ENCODE data around the gene TKT. TPM values are rescaled to one million over a fixed set of nuclear protein-coding genes. Genes with fewer than 3 reads are reported as not detected.

Gene TKT
- polyA plus RNA-seq, 1 donor from 2014 or later: 194 TPM

GRCh38 chr3:53189276-53189675, 66.5 kb downstream of the TKT start:
- H3K36me3 ChIP-seq (ENCODE audit: insufficient read depth, low read length): no peaks in the 10 kb centered on the region
- H3K9me2 ChIP-seq (ENCODE audit: insufficient read depth, low read length): no peaks in the 10 kb centered on the region
- no peaks in the 10 kb centered on the region for H3K9me3 ChIP-seq (ENCODE audit: low read length)
- no peaks in the 10 kb centered on the region for H3K79me2 ChIP-seq (replicated peaks; ENCODE audit: insufficient read depth, low read length)
- H3K4me2 ChIP-seq (ENCODE audit: low read length): no peak overlapping the region
- no peak overlapping the region for H2AFZ ChIP-seq (ENCODE audit: low read depth, low read length)
- no peaks in the 10 kb centered on the region for H4K20me1 ChIP-seq (ENCODE audit: insufficient read depth)
- no peak overlapping the region for H3K4me3 ChIP-seq (ENCODE audit: low read length)
- no peak overlapping the region for H3K9ac ChIP-seq (ENCODE audit: low read length)
- H3K27me3 ChIP-seq (ENCODE audit: insufficient read depth, low read depth, low read length): no peaks in the 10 kb centered on the region
- TF ChIP-seq RAD21 (conservative IDR thresholded peaks at IDR 0.05) (no peak), EZH2 (IDR thresholded peaks at IDR 0.05; ENCODE audit: borderline replicate concordance, insufficient read depth, low read length, poor library complexity, severe bottlenecking) (no peak), POLR2AphosphoS5 (IDR thresholded peaks at IDR 0.05) (no peak), MXI1 (conservative IDR thresholded peaks at IDR 0.05; ENCODE audit: poor library complexity, severe bottlenecking) (no peak), SMC3 (conservative IDR thresholded peaks at IDR 0.05; ENCODE audit: poor library complexity) (no peak), TAF1 (IDR thresholded peaks at IDR 0.05; ENCODE audit: low read depth) (no peak), EP300 (conservative IDR thresholded peaks at IDR 0.05; ENCODE audit: poor library complexity, severe bottlenecking) (no peak)
- TF ChIP-seq, protein P1, sequence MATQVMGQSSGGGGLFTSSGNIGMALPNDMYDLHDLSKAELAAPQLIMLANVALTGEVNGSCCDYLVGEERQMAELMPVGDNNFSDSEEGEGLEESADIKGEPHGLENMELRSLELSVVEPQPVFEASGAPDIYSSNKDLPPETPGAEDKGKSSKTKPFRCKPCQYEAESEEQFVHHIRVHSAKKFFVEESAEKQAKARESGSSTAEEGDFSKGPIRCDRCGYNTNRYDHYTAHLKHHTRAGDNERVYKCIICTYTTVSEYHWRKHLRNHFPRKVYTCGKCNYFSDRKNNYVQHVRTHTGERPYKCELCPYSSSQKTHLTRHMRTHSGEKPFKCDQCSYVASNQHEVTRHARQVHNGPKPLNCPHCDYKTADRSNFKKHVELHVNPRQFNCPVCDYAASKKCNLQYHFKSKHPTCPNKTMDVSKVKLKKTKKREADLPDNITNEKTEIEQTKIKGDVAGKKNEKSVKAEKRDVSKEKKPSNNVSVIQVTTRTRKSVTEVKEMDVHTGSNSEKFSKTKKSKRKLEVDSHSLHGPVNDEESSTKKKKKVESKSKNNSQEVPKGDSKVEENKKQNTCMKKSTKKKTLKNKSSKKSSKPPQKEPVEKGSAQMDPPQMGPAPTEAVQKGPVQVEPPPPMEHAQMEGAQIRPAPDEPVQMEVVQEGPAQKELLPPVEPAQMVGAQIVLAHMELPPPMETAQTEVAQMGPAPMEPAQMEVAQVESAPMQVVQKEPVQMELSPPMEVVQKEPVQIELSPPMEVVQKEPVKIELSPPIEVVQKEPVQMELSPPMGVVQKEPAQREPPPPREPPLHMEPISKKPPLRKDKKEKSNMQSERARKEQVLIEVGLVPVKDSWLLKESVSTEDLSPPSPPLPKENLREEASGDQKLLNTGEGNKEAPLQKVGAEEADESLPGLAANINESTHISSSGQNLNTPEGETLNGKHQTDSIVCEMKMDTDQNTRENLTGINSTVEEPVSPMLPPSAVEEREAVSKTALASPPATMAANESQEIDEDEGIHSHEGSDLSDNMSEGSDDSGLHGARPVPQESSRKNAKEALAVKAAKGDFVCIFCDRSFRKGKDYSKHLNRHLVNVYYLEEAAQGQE (IDR thresholded peaks at IDR 0.05; ENCODE audit: borderline replicate concordance): no peak
- TF ChIP-seq, protein P2, sequence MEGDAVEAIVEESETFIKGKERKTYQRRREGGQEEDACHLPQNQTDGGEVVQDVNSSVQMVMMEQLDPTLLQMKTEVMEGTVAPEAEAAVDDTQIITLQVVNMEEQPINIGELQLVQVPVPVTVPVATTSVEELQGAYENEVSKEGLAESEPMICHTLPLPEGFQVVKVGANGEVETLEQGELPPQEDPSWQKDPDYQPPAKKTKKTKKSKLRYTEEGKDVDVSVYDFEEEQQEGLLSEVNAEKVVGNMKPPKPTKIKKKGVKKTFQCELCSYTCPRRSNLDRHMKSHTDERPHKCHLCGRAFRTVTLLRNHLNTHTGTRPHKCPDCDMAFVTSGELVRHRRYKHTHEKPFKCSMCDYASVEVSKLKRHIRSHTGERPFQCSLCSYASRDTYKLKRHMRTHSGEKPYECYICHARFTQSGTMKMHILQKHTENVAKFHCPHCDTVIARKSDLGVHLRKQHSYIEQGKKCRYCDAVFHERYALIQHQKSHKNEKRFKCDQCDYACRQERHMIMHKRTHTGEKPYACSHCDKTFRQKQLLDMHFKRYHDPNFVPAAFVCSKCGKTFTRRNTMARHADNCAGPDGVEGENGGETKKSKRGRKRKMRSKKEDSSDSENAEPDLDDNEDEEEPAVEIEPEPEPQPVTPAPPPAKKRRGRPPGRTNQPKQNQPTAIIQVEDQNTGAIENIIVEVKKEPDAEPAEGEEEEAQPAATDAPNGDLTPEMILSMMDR (IDR thresholded peaks at IDR 0.05; ENCODE audit: poor library complexity, severe bottlenecking): no peak
- H3K27ac ChIP-seq (ENCODE audit: low read length): no peak overlapping the region
- no peaks in the 10 kb centered on the region for H3F3A ChIP-seq (ENCODE audit: insufficient read depth, low read length, poor library complexity, severe bottlenecking)

- Histone ChIP-seq H3K9me2 (ENCODE audit: insufficient read depth, low read length) (no peaks in the 10 kb centered on the region), H3K9ac (ENCODE audit: low read length) (no peak overlapping the region), H3K27me3 (ENCODE audit: insufficient read depth, low read depth, low read length) (no peaks in the 10 kb centered on the region), H3K4me2 (ENCODE audit: low read length) (no peak overlapping the region), H3K9me3 (ENCODE audit: low read length) (no peaks in the 10 kb centered on the region), H2AFZ (ENCODE audit: low read depth, low read length) (no peak overlapping the region), H3K36me3 (ENCODE audit: insufficient read depth, low read length) (no peaks in the 10 kb centered on the region), H3K4me3 (ENCODE audit: low read length) (no peak overlapping the region), H3K79me2 (replicated peaks; ENCODE audit: insufficient read depth, low read length) (no peaks in the 10 kb centered on the region), H4K20me1 (ENCODE audit: insufficient read depth) (no peaks in the 10 kb centered on the region), H3F3A (ENCODE audit: insufficient read depth, low read length, poor library complexity, severe bottlenecking) (no peaks in the 10 kb centered on the region), H3K27ac (ENCODE audit: low read length) (no peak overlapping the region)
- TF ChIP-seq MXI1 (conservative IDR thresholded peaks at IDR 0.05; ENCODE audit: poor library complexity, severe bottlenecking): no peak
- TF ChIP-seq, protein P1 (IDR thresholded peaks at IDR 0.05; ENCODE audit: borderline replicate concordance): no peak
- TF ChIP-seq POLR2AphosphoS5 (IDR thresholded peaks at IDR 0.05): no peak
- TF ChIP-seq EP300 (conservative IDR thresholded peaks at IDR 0.05; ENCODE audit: poor library complexity, severe bottlenecking): no peak
- TF ChIP-seq, protein P2 (IDR thresholded peaks at IDR 0.05; ENCODE audit: poor library complexity, severe bottlenecking): no peak
- no peak for TF ChIP-seq TAF1 (IDR thresholded peaks at IDR 0.05; ENCODE audit: low read depth)
- no peak for TF ChIP-seq EZH2 (IDR thresholded peaks at IDR 0.05; ENCODE audit: borderline replicate concordance, insufficient read depth, low read length, poor library complexity, severe bottlenecking)
- no peak for TF ChIP-seq RAD21 (conservative IDR thresholded peaks at IDR 0.05)
- TF ChIP-seq SMC3 (conservative IDR thresholded peaks at IDR 0.05; ENCODE audit: poor library complexity): no peak
These were observed 67.1 kb downstream of the TKT start for GRCh38 chr3:53188720-53189119.

All from neural cell (in vitro differentiated cells).